Measurements from ENCODE around the gene BCAS4.

Gene BCAS4

DNA sequence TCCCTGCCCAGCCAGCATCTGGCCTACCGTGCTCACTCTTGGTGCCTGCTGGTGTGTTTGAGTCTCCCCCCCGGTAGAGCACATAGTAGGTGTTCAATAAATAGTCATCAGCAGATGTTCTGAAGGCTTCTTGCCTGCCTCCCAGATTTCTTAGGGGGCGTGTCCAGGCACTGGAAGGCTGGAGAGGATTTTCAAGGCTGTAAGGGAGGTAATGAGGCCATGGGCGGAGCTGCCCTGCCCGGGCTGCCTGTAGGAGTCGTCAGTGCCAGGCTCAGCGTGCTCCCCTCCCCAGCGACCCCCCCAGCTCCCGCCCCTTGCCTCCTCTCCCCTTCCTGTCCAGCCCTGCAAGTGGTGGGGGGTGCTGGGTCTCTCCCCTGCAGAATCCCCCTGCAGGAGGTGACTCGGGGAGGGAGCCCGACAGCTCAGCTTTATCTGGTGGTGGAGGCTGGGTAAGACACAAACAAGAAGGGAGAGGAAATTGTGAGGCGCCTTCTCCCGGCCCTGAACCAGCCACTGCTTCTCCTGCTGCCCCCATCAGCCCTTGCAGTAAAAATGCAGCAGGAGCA lies 55.9 kb downstream of the BCAS4 start:
- TF ChIP-seq CTCF (conservative IDR thresholded peaks at IDR 0.05) = no peak
- no peak overlapping the region for H3K27ac ChIP-seq

GRCh38 chr20:50852085-50852484 lies 57.2 kb downstream of the BCAS4 start:
- no peak overlapping the region for H3K27ac ChIP-seq
- TF ChIP-seq CTCF (conservative IDR thresholded peaks at IDR 0.05) = no peak

DNA sequence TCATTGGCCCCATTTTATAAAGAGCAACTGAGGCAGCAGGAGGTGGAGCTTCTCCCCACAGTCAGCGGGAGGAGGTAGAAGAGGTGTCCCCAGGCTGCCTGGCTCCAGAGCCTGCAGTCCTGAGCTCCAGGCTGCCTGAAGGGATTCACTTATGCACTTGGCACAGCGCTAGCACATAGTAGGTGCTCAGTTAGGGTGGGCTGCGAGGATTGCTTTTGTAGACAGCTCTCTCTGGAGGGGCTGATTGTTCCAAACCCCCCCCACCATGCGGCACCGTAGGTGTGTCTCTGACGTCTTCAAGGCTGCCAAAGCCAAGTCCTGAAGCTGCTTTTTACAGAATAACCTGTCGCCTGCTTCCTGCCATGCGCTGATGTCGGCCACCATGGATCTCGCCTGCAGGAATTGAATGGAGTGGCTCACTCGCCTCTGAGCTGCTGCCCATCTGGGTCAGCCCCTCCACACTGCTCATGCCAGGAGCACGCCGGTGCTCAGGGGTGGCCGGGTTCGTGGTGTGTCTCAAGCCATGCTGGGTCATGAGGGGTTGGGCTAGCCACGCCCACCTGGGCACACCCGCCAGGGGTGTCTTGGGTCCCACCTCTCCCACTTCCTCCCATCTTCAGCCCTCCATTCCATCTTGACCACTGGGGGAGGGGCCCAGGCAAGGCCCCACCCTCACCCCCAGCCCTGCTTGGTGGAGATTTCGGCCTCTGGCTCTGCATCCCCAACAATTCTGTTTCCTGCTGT lies 59.8 kb downstream of the BCAS4 start:
- H3K27ac ChIP-seq = peak overlapping the region; percentile 75; the same call in 1 of the 2 replicates
- no peak for TF ChIP-seq CTCF (conservative IDR thresholded peaks at IDR 0.05)

- peak overlapping the region; percentile 75 for H3K27ac ChIP-seq
- peak; percentile 32; the same call in 1 of the 2 replicates for TF ChIP-seq CTCF (conservative IDR thresholded peaks at IDR 0.05)
Observed at GRCh38 chr20:50855498-50856474, 60.9 kb downstream of the BCAS4 start.

DNA sequence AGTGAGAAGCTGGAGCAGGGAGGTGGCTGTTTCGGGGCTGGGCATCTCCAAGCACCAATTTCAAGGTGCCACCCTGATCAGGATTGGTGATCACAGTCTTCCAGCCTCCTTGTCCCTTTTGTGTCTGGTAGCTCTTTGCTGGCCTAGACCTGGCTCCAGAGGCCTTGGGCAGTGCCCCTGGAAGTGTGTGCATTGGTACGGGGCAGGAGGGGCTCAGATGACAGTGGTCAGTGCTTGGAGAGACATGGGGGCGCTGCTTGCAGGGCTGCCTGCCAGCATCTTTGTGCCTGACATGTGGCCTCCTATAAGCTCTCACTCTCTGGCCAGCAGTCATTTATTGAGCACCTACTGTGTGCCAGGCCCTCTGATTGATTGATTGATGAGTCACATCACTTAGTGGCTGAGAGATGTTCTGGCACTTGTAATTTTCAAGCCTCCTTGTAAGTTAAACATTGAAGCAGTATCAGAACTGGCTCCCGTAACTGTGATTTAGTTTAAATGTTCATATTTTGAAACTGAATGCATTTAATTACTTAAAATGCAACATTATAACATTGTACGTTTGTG lies 61.7 kb downstream of the BCAS4 start:
- no peak for TF ChIP-seq CTCF (conservative IDR thresholded peaks at IDR 0.05)
- peak overlapping the region; percentile 75 for H3K27ac ChIP-seq

GRCh38 chr20:50857348-50857747 lies 62.5 kb downstream of the BCAS4 start:
- H3K27ac ChIP-seq = peak overlapping the region; percentile 75
- TF ChIP-seq CTCF (conservative IDR thresholded peaks at IDR 0.05) = no peak
